ENCODE measurements around the gene STXBP5.

Gene STXBP5

GRCh38 chr6:147179809-147180208 lies 24.4 kb upstream of the STXBP5 start:
- DNase-seq: no peak

- DNase-seq: no peak
Measured at GRCh38 chr6:147180926-147181325, 23.3 kb upstream of the STXBP5 start.

GRCh38 chr6:147184379-147184778 lies 19.8 kb upstream of the STXBP5 start:
- peak; percentile 11 for DNase-seq

- no peak for DNase-seq
Measured at GRCh38 chr6:147185216-147185615, 19.0 kb upstream of the STXBP5 start.

GRCh38 chr6:147190556-147190955 lies 13.7 kb upstream of the STXBP5 start:
- no peak for DNase-seq

- DNase-seq: no peak
Measured at GRCh38 chr6:147192278-147192911, 11.8 kb upstream of the STXBP5 start.

- DNase-seq: no peak
Measured at GRCh38 chr6:147194652-147195411, 9.4 kb upstream of the STXBP5 start.

GRCh38 chr6:147195510-147195909 lies 8.7 kb upstream of the STXBP5 start:
- DNase-seq: no peak

- no peak for DNase-seq
Measured at GRCh38 chr6:147195987-147196386, 8.2 kb upstream of the STXBP5 start.

GRCh38 chr6:147200711-147201110 lies 3.5 kb upstream of the STXBP5 start:
- no peak for DNase-seq

- DNase-seq: no peak
Measured at GRCh38 chr6:147201885-147202515, 2.2 kb upstream of the STXBP5 start.

- DNase-seq: peak; percentile 98
Measured at GRCh38 chr6:147202516-147203310, 1.5 kb upstream of the STXBP5 start.

GRCh38 chr6:147203311-147204059 lies 732 bp upstream of the STXBP5 start:
- DNase-seq: peak; percentile 93

GRCh38 chr6:147204843-147205311 lies 660 bp downstream of the STXBP5 start:
- no peak for DNase-seq

- DNase-seq: peak; percentile 24
Measured at GRCh38 chr6:147205690-147206600, 1.7 kb downstream of the STXBP5 start.

GRCh38 chr6:147207351-147207750 lies 3.1 kb downstream of the STXBP5 start:
- DNase-seq: no peak

GRCh38 chr6:147207837-147208754 lies 3.9 kb downstream of the STXBP5 start:
- DNase-seq: no peak

- DNase-seq: no peak
Measured at GRCh38 chr6:147209762-147210449, 5.7 kb downstream of the STXBP5 start.

GRCh38 chr6:147211349-147211748 lies 7.1 kb downstream of the STXBP5 start:
- DNase-seq: no peak

Data from eye (tissue), 1 donor.